ENCODE results near the gene ATP6V1G2. TPM values are rescaled to one million over a fixed set of nuclear protein-coding genes. Genes with fewer than 3 reads are reported as not detected.
A peak's percentile ranks its signal among the peaks of the same experiment; 100 is the strongest.

The ATP6V1G2 gene
- total and polyA plus RNA-seq, 7 donors: 2.8 to 9.1 (median 5.0) TPM; not detected in 2

- peak overlapping the region; percentile 85 to 88 (median 86) for H3K27ac ChIP-seq
- TF ChIP-seq POLR2A (IDR thresholded peaks at IDR 0.05) (no peak), EP300 (IDR thresholded peaks at IDR 0.05) (no peak), CTCF (IDR thresholded peaks at IDR 0.05) (no peak), POLR2AphosphoS5 (IDR thresholded peaks at IDR 0.05) (no peak)
- no peak for DNase-seq
- no peak overlapping the region for H3K4me3 ChIP-seq
- intact Hi-C loops (cut with DNase I): loop anchor here (5.0 to 10.0 kb wide), 4 partner anchors 146 to 406 kb away; partner anchors contain the start of genes ABHD16A, LY6G6F, MICA and NELFE
- H3K9me3 ChIP-seq: no peaks in the 10 kb centered on the region
- H3K36me3 ChIP-seq: peaks cover 0 to 41% (median 4%) of the 10 kb centered on the region in 4 donors
- no peaks in the 10 kb centered on the region for H3K27me3 ChIP-seq
- peaks cover 0 to 22% (median 13%) of the 10 kb centered on the region in 4 donors for H3K4me1 ChIP-seq
- WGBS, 2 donors: 95 to 99% methylated on average over 2 of the region's 2 CpGs
Observed at GRCh38 chr6:31548544-31548873, 2.1 kb upstream of the ATP6V1G2 start.

- H3K27ac ChIP-seq: peak overlapping the region; percentile 85 to 88 (median 86)
- H3K4me3 ChIP-seq: peak overlapping the region; percentile 40 to 51 (median 46)
- H3K9me3 ChIP-seq: no peaks in the 10 kb centered on the region
- H3K4me1 ChIP-seq: peaks cover 0 to 25% (median 17%) of the 10 kb centered on the region in 4 donors
- H3K27me3 ChIP-seq: no peaks in the 10 kb centered on the region
- DNase-seq: no peak
- TF ChIP-seq POLR2AphosphoS5 (IDR thresholded peaks at IDR 0.05) (no peak), POLR2A (IDR thresholded peaks at IDR 0.05) (peak in 1 of 2 donors; percentile 8)
- H3K36me3 ChIP-seq: peaks cover 0 to 38% (median 3%) of the 10 kb centered on the region in 4 donors
- intact Hi-C loops (cut with DNase I): loop anchor here (2.0 to 10.0 kb wide), 6 partner anchors 33 to 407 kb away; partner anchors contain the start of genes ABHD16A, BAG6, LY6G6F and MICA
- WGBS, 2 donors: 81% methylated on average over 24 of the region's 24 CpGs
Observed at GRCh38 chr6:31547727-31548543, 1.5 kb upstream of the ATP6V1G2 start.

GRCh38 chr6:31546958-31547726 is 734 bp upstream of the ATP6V1G2 start, which contains the start of gene NFKBIL1:
Gene NFKBIL1, plus strand, starts transcription at chr6:31547608. Its CDS starts 87 bp downstream, at chr6:31547695.
- H3K36me3 ChIP-seq: peaks cover 0 to 36% (median 3%) of the 10 kb centered on the region in 4 donors
- peak in 1 of 4 donors; percentile 83 for TF ChIP-seq EP300 (IDR thresholded peaks at IDR 0.05)
- TF ChIP-seq CTCF (IDR thresholded peaks at IDR 0.05): peak in 1 of 4 experiments; percentile 32
- TF ChIP-seq POLR2AphosphoS5 (IDR thresholded peaks at IDR 0.05): peak; percentile 73 to 88 (median 78)
- TF ChIP-seq POLR2A (IDR thresholded peaks at IDR 0.05): peak in 1 of 2 donors; percentile 44
- DNase-seq: peak; percentile 99
- H3K27me3 ChIP-seq: no peaks in the 10 kb centered on the region
- H3K4me1 ChIP-seq: peaks cover 0 to 30% (median 23%) of the 10 kb centered on the region in 4 donors
- no peaks in the 10 kb centered on the region for H3K9me3 ChIP-seq
- 0% methylated on average over 25 of the region's 25 CpGs for WGBS, 2 donors
- intact Hi-C loops (cut with DNase I): loop anchor here (1.0 to 10.0 kb wide), 7 partner anchors 34 to 408 kb away; partner anchors contain the start of genes ABHD16A, BAG6, LY6G6F and MICA
- peak within 1 kb of the TSS; percentile 40 to 51 (median 46) for H3K4me3 ChIP-seq
- peak within 1 kb of the TSS; percentile 85 to 88 (median 86) for H3K27ac ChIP-seq

- intact Hi-C loops (cut with DNase I): loop anchor here (5.0 to 10.0 kb wide), 4 partner anchors 143 to 410 kb away; partner anchors contain the start of genes ABHD16A, LY6G6F, MICA and NELFE
- no peak overlapping the region for H3K4me3 ChIP-seq
- DNase-seq: no peak
- TF ChIP-seq POLR2AphosphoS5 (IDR thresholded peaks at IDR 0.05) (no peak), EP300 (IDR thresholded peaks at IDR 0.05) (no peak), POLR2A (IDR thresholded peaks at IDR 0.05) (no peak), CTCF (IDR thresholded peaks at IDR 0.05) (no peak)
- no peaks in the 10 kb centered on the region for H3K27me3 ChIP-seq
- H3K4me1 ChIP-seq: peaks cover 0 to 35% (median 29%) of the 10 kb centered on the region in 4 donors
- H3K27ac ChIP-seq: no peak overlapping the region
- 85 to 88% methylated on average over 7 of the region's 7 CpGs for WGBS, 2 donors
- no peaks in the 10 kb centered on the region for H3K9me3 ChIP-seq
- peaks cover 0 to 18% (median under 1%) of the 10 kb centered on the region in 4 donors for H3K36me3 ChIP-seq
Observed at GRCh38 chr6:31545291-31545690, 1.1 kb downstream of the ATP6V1G2 start.

Measured in sigmoid colon (tissue), 7 donors.